Testis (tissue), 2 donors: ENCODE results near the gene UBA5.
A peak's percentile ranks its signal among the peaks of the same experiment; 100 is the strongest.

Source experiments
- POLR2A ChIP-seq: fragments of 450-650 bp; IDR thresholded peaks from one replicate; pipeline ENCODE4 v1.6.1; 2017; ENCODE audit warnings: antibody characterized with exemption, mild to moderate bottlenecking, moderate library complexity
- TF ChIP-seq, protein P1 (sequence below), 3 experiments: fragments of 450-650 bp in 2 of 3; fragments of 200-600 bp in 1 of 3; sonication (generic) in 1 of 3; IDR thresholded peaks; one replicate each; pipeline ENCODE4 v1.5.1; 2016 to 2019; ENCODE audit warnings: antibody characterized with exemption in 3 of 3, mild to moderate bottlenecking in 2 of 3, moderate library complexity in 1 of 3

DNA sequence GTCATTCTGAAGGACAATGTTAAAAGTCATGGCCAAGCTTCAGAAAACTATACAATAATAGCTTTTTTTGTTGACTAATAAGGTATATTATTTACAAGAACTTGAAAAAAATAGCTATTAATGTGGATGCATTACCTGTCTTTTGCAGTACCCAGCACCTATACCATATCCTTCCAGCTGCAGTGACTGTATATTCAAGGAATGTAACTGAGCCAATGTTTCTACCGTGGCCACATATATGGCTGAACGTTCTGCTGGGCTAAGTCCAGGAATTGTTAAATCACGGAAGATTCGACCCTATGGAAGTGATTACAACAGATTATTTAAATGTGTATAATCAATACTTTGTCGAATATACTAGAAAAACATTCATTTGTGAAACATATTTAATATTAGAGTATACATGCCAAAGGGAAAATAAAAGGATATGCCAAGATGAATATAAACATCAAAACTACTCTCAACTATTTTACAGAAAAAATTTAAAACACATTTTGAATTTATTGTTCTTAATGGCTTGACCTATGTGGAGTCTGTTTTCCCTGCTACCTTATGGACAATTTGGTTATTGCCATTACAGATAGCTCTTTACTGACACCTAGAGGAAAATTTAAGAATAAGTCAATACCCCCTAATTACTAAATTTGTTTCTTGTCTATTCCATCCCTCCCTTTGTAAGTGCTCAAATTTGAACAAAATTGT, 18.1 kb upstream of the UBA5 start:
- no peak for TF ChIP-seq POLR2A
- TF ChIP-seq, protein P1, sequence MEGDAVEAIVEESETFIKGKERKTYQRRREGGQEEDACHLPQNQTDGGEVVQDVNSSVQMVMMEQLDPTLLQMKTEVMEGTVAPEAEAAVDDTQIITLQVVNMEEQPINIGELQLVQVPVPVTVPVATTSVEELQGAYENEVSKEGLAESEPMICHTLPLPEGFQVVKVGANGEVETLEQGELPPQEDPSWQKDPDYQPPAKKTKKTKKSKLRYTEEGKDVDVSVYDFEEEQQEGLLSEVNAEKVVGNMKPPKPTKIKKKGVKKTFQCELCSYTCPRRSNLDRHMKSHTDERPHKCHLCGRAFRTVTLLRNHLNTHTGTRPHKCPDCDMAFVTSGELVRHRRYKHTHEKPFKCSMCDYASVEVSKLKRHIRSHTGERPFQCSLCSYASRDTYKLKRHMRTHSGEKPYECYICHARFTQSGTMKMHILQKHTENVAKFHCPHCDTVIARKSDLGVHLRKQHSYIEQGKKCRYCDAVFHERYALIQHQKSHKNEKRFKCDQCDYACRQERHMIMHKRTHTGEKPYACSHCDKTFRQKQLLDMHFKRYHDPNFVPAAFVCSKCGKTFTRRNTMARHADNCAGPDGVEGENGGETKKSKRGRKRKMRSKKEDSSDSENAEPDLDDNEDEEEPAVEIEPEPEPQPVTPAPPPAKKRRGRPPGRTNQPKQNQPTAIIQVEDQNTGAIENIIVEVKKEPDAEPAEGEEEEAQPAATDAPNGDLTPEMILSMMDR (IDR thresholded peaks at IDR 0.05) = peak; percentile 50 to 83 (median 65)
